ENCODE measurements around the gene MAPT. TPM values are rescaled to one million over a fixed set of nuclear protein-coding genes. Genes with fewer than 3 reads are reported as not detected.

Gene MAPT
- total and polyA plus RNA-seq, 2 of the 13 experiments (the other 11 are each of a cell fraction or from before 2014, with no cell fraction given) = 2.1 to 2.8 TPM

DNA sequence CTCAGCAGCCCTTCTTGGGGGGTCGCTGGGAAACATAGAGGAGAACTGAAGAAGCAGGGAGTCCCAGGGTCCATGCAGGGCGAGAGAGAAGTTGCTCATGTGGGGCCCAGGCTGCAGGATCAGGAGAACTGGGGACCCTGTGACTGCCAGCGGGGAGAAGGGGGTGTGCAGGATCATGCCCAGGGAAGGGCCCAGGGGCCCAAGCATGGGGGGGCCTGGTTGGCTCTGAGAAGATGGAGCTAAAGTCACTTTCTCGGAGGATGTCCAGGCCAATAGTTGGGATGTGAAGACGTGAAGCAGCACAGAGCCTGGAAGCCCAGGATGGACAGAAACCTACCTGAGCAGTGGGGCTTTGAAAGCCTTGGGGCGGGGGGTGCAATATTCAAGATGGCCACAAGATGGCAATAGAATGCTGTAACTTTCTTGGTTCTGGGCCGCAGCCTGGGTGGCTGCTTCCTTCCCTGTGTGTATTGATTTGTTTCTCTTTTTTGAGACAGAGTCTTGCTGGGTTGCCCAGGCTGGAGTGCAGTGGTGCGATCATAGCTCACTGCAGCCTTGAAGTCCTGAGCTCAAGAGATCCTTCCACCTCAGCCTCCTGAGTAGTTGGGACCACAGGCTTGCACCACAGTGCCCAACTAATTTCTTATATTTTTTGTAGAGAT, 108.1 kb downstream of the MAPT start (continued):
- TF ChIP-seq BRD4 (CRISPR knock-in tag; IDR thresholded peaks at IDR 0.05) (no peak), PAF1 (CRISPR knock-in tag; IDR thresholded peaks at IDR 0.05) (no peak), ZNF615 (CRISPR knock-in tag; IDR thresholded peaks at IDR 0.05; ENCODE audit: borderline replicate concordance) (no peak), ZNF10 (CRISPR knock-in tag; IDR thresholded peaks at IDR 0.05; ENCODE audit: borderline replicate concordance, low read depth) (no peak), ZNF577 (CRISPR knock-in tag; IDR thresholded peaks at IDR 0.05; ENCODE audit: borderline replicate concordance, low read depth) (no peak), NR1H2 (CRISPR knock-in tag; IDR thresholded peaks at IDR 0.05; ENCODE audit: borderline replicate concordance, low read depth) (no peak), SNRNP70 (IDR thresholded peaks at IDR 0.05; ENCODE audit: low read depth, low read length) (no peak), ARHGAP35 (CRISPR knock-in tag; IDR thresholded peaks at IDR 0.05; ENCODE audit: borderline replicate concordance) (no peak), POGZ (CRISPR knock-in tag; IDR thresholded peaks at IDR 0.05) (peak; percentile 42; the same call in 1 of the 2 replicates)
- TF ChIP-seq, protein P1, sequence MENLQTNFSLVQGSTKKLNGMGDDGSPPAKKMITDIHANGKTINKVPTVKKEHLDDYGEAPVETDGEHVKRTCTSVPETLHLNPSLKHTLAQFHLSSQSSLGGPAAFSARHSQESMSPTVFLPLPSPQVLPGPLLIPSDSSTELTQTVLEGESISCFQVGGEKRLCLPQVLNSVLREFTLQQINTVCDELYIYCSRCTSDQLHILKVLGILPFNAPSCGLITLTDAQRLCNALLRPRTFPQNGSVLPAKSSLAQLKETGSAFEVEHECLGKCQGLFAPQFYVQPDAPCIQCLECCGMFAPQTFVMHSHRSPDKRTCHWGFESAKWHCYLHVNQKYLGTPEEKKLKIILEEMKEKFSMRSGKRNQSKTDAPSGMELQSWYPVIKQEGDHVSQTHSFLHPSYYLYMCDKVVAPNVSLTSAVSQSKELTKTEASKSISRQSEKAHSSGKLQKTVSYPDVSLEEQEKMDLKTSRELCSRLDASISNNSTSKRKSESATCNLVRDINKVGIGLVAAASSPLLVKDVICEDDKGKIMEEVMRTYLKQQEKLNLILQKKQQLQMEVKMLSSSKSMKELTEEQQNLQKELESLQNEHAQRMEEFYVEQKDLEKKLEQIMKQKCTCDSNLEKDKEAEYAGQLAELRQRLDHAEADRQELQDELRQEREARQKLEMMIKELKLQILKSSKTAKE (CRISPR knock-in tag; IDR thresholded peaks at IDR 0.05; ENCODE audit: borderline replicate concordance) = no peak
- TF ChIP-seq, protein P2, sequence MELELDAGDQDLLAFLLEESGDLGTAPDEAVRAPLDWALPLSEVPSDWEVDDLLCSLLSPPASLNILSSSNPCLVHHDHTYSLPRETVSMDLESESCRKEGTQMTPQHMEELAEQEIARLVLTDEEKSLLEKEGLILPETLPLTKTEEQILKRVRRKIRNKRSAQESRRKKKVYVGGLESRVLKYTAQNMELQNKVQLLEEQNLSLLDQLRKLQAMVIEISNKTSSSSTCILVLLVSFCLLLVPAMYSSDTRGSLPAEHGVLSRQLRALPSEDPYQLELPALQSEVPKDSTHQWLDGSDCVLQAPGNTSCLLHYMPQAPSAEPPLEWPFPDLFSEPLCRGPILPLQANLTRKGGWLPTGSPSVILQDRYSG (CRISPR knock-in tag; IDR thresholded peaks at IDR 0.05) = no peak
- TF ChIP-seq, protein P3, sequence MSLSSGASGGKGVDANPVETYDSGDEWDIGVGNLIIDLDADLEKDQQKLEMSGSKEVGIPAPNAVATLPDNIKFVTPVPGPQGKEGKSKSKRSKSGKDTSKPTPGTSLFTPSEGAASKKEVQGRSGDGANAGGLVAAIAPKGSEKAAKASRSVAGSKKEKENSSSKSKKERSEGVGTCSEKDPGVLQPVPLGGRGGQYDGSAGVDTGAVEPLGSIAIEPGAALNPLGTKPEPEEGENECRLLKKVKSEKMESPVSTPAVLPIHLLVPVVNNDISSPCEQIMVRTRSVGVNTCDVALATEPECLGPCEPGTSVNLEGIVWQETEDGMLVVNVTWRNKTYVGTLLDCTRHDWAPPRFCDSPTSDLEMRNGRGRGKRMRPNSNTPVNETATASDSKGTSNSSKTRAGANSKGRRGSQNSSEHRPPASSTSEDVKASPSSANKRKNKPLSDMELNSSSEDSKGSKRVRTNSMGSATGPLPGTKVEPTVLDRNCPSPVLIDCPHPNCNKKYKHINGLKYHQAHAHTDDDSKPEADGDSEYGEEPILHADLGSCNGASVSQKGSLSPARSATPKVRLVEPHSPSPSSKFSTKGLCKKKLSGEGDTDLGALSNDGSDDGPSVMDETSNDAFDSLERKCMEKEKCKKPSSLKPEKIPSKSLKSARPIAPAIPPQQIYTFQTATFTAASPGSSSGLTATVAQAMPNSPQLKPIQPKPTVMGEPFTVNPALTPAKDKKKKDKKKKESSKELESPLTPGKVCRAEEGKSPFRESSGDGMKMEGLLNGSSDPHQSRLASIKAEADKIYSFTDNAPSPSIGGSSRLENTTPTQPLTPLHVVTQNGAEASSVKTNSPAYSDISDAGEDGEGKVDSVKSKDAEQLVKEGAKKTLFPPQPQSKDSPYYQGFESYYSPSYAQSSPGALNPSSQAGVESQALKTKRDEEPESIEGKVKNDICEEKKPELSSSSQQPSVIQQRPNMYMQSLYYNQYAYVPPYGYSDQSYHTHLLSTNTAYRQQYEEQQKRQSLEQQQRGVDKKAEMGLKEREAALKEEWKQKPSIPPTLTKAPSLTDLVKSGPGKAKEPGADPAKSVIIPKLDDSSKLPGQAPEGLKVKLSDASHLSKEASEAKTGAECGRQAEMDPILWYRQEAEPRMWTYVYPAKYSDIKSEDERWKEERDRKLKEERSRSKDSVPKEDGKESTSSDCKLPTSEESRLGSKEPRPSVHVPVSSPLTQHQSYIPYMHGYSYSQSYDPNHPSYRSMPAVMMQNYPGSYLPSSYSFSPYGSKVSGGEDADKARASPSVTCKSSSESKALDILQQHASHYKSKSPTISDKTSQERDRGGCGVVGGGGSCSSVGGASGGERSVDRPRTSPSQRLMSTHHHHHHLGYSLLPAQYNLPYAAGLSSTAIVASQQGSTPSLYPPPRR (CRISPR knock-in tag; IDR thresholded peaks at IDR 0.05; ENCODE audit: borderline replicate concordance) = no peak
- TF ChIP-seq, protein P4, sequence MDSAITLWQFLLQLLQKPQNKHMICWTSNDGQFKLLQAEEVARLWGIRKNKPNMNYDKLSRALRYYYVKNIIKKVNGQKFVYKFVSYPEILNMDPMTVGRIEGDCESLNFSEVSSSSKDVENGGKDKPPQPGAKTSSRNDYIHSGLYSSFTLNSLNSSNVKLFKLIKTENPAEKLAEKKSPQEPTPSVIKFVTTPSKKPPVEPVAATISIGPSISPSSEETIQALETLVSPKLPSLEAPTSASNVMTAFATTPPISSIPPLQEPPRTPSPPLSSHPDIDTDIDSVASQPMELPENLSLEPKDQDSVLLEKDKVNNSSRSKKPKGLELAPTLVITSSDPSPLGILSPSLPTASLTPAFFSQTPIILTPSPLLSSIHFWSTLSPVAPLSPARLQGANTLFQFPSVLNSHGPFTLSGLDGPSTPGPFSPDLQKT (CRISPR knock-in tag; IDR thresholded peaks at IDR 0.05; ENCODE audit: borderline replicate concordance) = no peak
- TF ChIP-seq, protein P5, sequence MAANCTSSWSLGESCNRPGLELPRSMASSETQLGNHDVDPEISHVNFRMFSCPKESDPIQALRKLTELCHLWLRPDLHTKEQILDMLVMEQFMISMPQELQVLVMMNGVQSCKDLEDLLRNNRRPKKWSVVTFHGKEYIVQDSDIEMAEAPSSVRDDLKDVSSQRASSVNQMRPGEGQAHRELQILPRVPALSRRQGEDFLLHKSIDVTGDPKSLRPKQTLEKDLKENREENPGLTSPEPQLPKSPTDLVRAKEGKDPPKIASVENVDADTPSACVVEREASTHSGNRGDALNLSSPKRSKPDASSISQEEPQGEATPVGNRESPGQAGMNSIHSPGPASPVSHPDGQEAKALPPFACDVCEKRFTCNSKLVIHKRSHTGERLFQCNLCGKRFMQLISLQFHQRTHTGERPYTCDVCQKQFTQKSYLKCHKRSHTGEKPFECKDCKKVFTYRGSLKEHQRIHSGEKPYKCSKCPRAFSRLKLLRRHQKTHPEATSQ (CRISPR knock-in tag; IDR thresholded peaks at IDR 0.05; ENCODE audit: borderline replicate concordance) = no peak

All from HepG2 (cell line).